GM19452 (cell line): ENCODE data around the gene CNTNAP2.

Experiments used
- ATAC-seq: cut with Tn5 transposase; IDR thresholded peaks from one replicate; pipeline ENCODE4 v1.9.1; 2021; ENCODE audit not compliant: unreplicated experiment

Gene CNTNAP2

GRCh38 chr7:146285418-146285817 is 168.8 kb downstream of the CNTNAP2 start:
- ATAC-seq, result no peak

GRCh38 chr7:146290746-146291145 is 174.1 kb downstream of the CNTNAP2 start:
- ATAC-seq, result no peak

- no peak for ATAC-seq
These were observed 175.3 kb downstream of the CNTNAP2 start for GRCh38 chr7:146291900-146292299.

GRCh38 chr7:146296028-146296427 is 179.4 kb downstream of the CNTNAP2 start:
- no peak for ATAC-seq

GRCh38 chr7:146314962-146315361 is 198.4 kb downstream of the CNTNAP2 start:
- ATAC-seq, result no peak

GRCh38 chr7:146319629-146320028 is 203.0 kb downstream of the CNTNAP2 start:
- no peak for ATAC-seq

GRCh38 chr7:146321301-146321700 is 204.7 kb downstream of the CNTNAP2 start:
- no peak for ATAC-seq

GRCh38 chr7:146331369-146331768 is 214.8 kb downstream of the CNTNAP2 start:
- no peak for ATAC-seq

- no peak for ATAC-seq
These were observed 228.7 kb downstream of the CNTNAP2 start for GRCh38 chr7:146345251-146345650.

- ATAC-seq, result no peak
These were observed 229.5 kb downstream of the CNTNAP2 start for GRCh38 chr7:146346096-146346495.

GRCh38 chr7:146355216-146355615 is 238.6 kb downstream of the CNTNAP2 start:
- ATAC-seq, result no peak

GRCh38 chr7:146359176-146359575 is 242.6 kb downstream of the CNTNAP2 start:
- no peak for ATAC-seq

- ATAC-seq, result no peak
These were observed 250.3 kb downstream of the CNTNAP2 start for GRCh38 chr7:146366938-146367337.

- no peak for ATAC-seq
These were observed 253.6 kb downstream of the CNTNAP2 start for GRCh38 chr7:146370171-146370570.

GRCh38 chr7:146375170-146375569 is 258.6 kb downstream of the CNTNAP2 start:
- no peak for ATAC-seq

GRCh38 chr7:146378196-146378595 is 261.6 kb downstream of the CNTNAP2 start:
- ATAC-seq, result no peak

- no peak for ATAC-seq
These were observed 270.5 kb downstream of the CNTNAP2 start for GRCh38 chr7:146387140-146387539.

GRCh38 chr7:146388928-146389327 is 272.3 kb downstream of the CNTNAP2 start:
- no peak for ATAC-seq

GRCh38 chr7:146393346-146393745 is 276.7 kb downstream of the CNTNAP2 start:
- no peak for ATAC-seq

GRCh38 chr7:146397141-146397540 is 280.5 kb downstream of the CNTNAP2 start:
- no peak for ATAC-seq

- no peak for ATAC-seq
These were observed 285.3 kb downstream of the CNTNAP2 start for GRCh38 chr7:146401939-146402338.

GRCh38 chr7:146405737-146406136 is 289.1 kb downstream of the CNTNAP2 start:
- no peak for ATAC-seq

GRCh38 chr7:146411975-146412374 is 295.4 kb downstream of the CNTNAP2 start:
- ATAC-seq, result no peak

- ATAC-seq, result no peak
These were observed 296.2 kb downstream of the CNTNAP2 start for GRCh38 chr7:146412781-146413180.
